K562 (cell line): ENCODE data around the gene SPINT2. TPM values are rescaled to one million over a fixed set of nuclear protein-coding genes. Genes with fewer than 3 reads are reported as not detected.

Source experiments
- ATAC-seq: fragments of 200-7000 bp; cut with Tn5 transposase; 3 replicates; pipeline ENCODE4 v1.9.1; 2020; ENCODE audit warnings: moderate library complexity
- BruUV-seq: library from RNA; stranded (reverse); fragments of 400-500 nt; replicated peaks from 2 replicates; lab custom pipeline; 2021; lab: Mats Ljungman, UMichigan
- CTCF ChIA-PET: fragments of 300-600 bp; formaldehyde crosslinking; extraction: SDS; loops from one replicate; lab custom pipeline; 2021; ENCODE audit warnings: low intra/inter-chr PET ratio; lab: Yijun Ruan, JAX
- POLR2A ChIA-PET: fragments of 300-600, 350-650 bp; sonication (Branson Sonifier 250); formaldehyde crosslinking; extraction: SDS; loops from one replicate; lab custom pipeline; 2021; ENCODE audit warnings: antibody characterized with exemption, inconsistent platforms; lab: Yijun Ruan, JAX
- DNase-seq, 4 experiments: peaks; one replicate each; pipeline versions ENCODE4 v3.0.0 to v3.0.0-alpha.2; 2011 to 2018; ENCODE audit warnings: low spot score in 3 of 4, mixed read lengths in 3 of 4; ENCODE audit errors: extremely low read depth in 1 of 4
- FAIRE-seq: peaks from 2 replicates; lab custom pipeline; 2011; peaks lifted over from hg19 to GRCh38; lab: Jason Lieb, UNC
- H2AFZ ChIP-seq: 2 replicates; pipeline ENCODE4 v1.6.0; 2011; ENCODE audit warnings: low read depth, low read length, control low read depth, inconsistent platforms
- H3K27ac ChIP-seq: fragments of 200-600 bp; 3 replicates; pipeline ENCODE4 v1.8.0; 2011; ENCODE audit warnings: low read depth, mild to moderate bottlenecking, control low read depth, inconsistent platforms, low read length, moderate library complexity, mixed read lengths; ENCODE audit errors: extremely low read depth
- H3K27me3 ChIP-seq, 2 experiments: fragments of 300-600 bp in 1 of 2; 2 replicates in 1 of 2; 3 replicates in 1 of 2; pipeline versions ENCODE4 v1.6.0 to v1.8.0; 2011; ENCODE audit warnings: inconsistent platforms in 2 of 2, low read length in 2 of 2, mild to moderate bottlenecking in 1 of 2, mixed read lengths in 1 of 2, moderate library complexity in 1 of 2; ENCODE audit not compliant: control insufficient read depth in 2 of 2, insufficient read depth in 2 of 2
- H3K36me3 ChIP-seq: fragments of 300-600 bp; 3 replicates; pipeline ENCODE4 v1.8.0; 2011; ENCODE audit warnings: mild to moderate bottlenecking, low read length, inconsistent platforms; ENCODE audit not compliant: control insufficient read depth, insufficient read depth
- H3K4me1 ChIP-seq, 2 experiments: fragments of 200-600 bp in 1 of 2; replicated peaks in 1 of 2; 2 replicates in 1 of 2; 3 replicates in 1 of 2; pipeline versions ENCODE4 v1.5.1 to v1.8.0; 2011; ENCODE audit warnings: inconsistent platforms in 2 of 2, low read length in 2 of 2, mild to moderate bottlenecking in 1 of 2, mixed read lengths in 1 of 2, moderate library complexity in 1 of 2; ENCODE audit not compliant: control insufficient read depth in 2 of 2, insufficient read depth in 2 of 2
- H3K4me2 ChIP-seq: 2 replicates; pipeline ENCODE4 v1.6.1; 2011; ENCODE audit warnings: low read length, control low read depth, inconsistent platforms, mixed read lengths; ENCODE audit not compliant: insufficient read depth
- H3K4me3 ChIP-seq: fragments of 200-600 bp; sonication (generic), shearing (Covaris generic); 2 replicates; pipeline ENCODE4 v1.5.1; 2016; ENCODE audit warnings: control low read depth, inconsistent platforms
- H3K79me2 ChIP-seq: fragments of 200-600 bp; 3 replicates; pipeline ENCODE4 v1.8.0; 2011; ENCODE audit warnings: low read length, inconsistent platforms; ENCODE audit not compliant: control insufficient read depth, insufficient read depth
- H3K9ac ChIP-seq, 2 experiments: 2 replicates each; pipeline versions ENCODE4 v1.6.0 to v1.6.1; 2011; ENCODE audit warnings: low read depth in 2 of 2, low read length in 2 of 2, control low read depth in 1 of 2, inconsistent platforms in 1 of 2, mild to moderate bottlenecking in 1 of 2, mixed read lengths in 1 of 2; ENCODE audit not compliant: insufficient read depth in 1 of 2
- H3K9me1 ChIP-seq: one replicate; pipeline ENCODE4 v1.6.0; 2011; ENCODE audit warnings: inconsistent platforms, mild to moderate bottlenecking, low read length, moderate library complexity; ENCODE audit not compliant: control insufficient read depth, insufficient read depth
- H3K9me3 ChIP-seq: replicated peaks from 2 replicates; pipeline ENCODE4 v1.5.1; 2011; ENCODE audit warnings: low read depth, low read length, inconsistent platforms; ENCODE audit not compliant: control insufficient read depth, insufficient read depth
- H4K20me1 ChIP-seq: replicated peaks from 2 replicates; pipeline ENCODE4 v1.6.1; 2011; ENCODE audit warnings: low read length, inconsistent platforms, mixed read lengths; ENCODE audit not compliant: control insufficient read depth, insufficient read depth
- C11orf30 ChIP-seq: fragments of 450-650 bp; IDR thresholded peaks from 2 replicates; pipeline ENCODE4 v1.6.1; 2016; ENCODE audit warnings: low read depth, mild to moderate bottlenecking
- RBM25 ChIP-seq: fragments of 200-400 bp; formaldehyde crosslinking; IDR thresholded peaks from 2 replicates; pipeline ENCODE4 v1.6.1; 2018; ENCODE audit warnings: low read length, low read depth, moderate library complexity; ENCODE audit not compliant: severe bottlenecking
- ZNF316 ChIP-seq: fragments of 450-650 bp; IDR thresholded peaks from 2 replicates; pipeline ENCODE4 v1.6.1; 2016
- WGBS: fragments of 100-300 bp; shearing (Covaris generic); methylation state at CpG from one replicate; pipeline ENCODE4 v1.1.6; 2016; ENCODE audit warnings: low coverage, mixed read lengths; ENCODE audit not compliant: insufficient coverage; ENCODE audit errors: missing lambda C conversion rate; 5-methylcytosine and 5-hydroxymethylcytosine counted together
- in situ Hi-C: fragments of 300-500 bp; cut with MboI; formaldehyde crosslinking; loops from 4 replicates; pipeline ENCODE4 v1.15.0; 2018; ENCODE audit warnings: inconsistent platforms, mixed read lengths
- intact Hi-C: fragments of 100-400 bp; cut with micrococcal nuclease; formaldehyde crosslinking; loops from 2 replicates; pipeline ENCODE4 v1.14.2; 2022
- polyA plus RNA-seq, 8 experiments: library from polyadenylated mRNA; depleted of rRNA in 4 of 8; stranded (reverse) in 5 of 8; unstranded in 3 of 8; fragments of >200 nt; fragmentation: Nextera tagmentation in 2 of 8; fragmentation: Illumina TruSeq in 1 of 8; extraction: Ambion mirVana in 2 of 8; extraction: Trizol in 1 of 8; gene quantifications; 2 replicates each; pipeline versions ENCODE4 v1.2.1 to v1.2.3, GENCODE V29; 2011 to 2014; ENCODE audit warnings: inconsistent platforms in 1 of 8, missing spikeins in 1 of 8
- total RNA-seq, 7 experiments: library from RNA; depleted of rRNA in 6 of 7; stranded (reverse); fragments of >200 nt in 6 of 7; fragmentation: Illumina TruSeq in 2 of 7; extraction: Trizol in 2 of 7; gene quantifications; 2 replicates each; pipeline versions ENCODE4 v1.2.1 to v1.2.3, GENCODE V29; 2011 to 2021; ENCODE audit warnings: low replicate concordance in 1 of 7
- TF ChIP-seq, protein P1 (sequence below): sonication (generic); IDR thresholded peaks from 2 replicates; pipeline ENCODE4 v1.6.1; 2016

The SPINT2 gene
- total and polyA plus RNA-seq, 9 of the 15 experiments (the other 6 are each of a cell fraction or from before 2014, with no cell fraction given): 0.65 to 4.5 (median 3.4) TPM

DNA sequence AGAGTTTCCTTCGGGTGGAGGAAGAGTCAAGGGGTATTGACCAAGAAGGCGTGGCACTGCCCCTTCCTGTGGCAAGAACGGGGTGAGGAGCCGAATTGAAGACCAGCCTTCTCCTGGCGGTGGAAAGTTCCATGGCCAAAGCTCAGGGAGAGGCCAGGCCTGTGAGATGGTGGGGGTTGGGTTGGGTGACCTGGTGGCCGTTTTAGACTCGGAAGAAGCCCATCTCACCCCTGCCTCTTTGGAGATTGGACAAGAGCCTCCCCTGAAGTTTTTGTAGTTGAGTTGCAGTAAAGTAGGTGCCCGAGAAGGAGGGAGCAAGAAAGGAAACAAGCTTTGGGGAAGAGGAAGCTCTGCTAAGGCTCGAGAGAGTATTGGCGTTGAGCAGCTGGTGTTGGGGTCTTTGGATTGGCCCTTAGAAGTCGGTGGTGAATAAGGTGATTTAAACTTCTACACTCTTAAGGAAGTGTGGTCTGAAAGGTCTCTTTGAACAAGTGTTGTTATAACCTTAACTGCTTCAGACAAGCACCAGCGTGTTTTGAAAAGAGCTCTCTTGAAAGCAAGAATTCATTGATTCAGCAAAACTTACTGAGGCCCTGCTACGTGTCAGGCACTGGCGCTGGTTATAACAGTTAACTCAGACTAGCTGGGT lies 964 bp downstream of the SPINT2 start:
- in situ Hi-C loops: no loop called here
- Histone ChIP-seq H3K4me1 (peaks cover 37 to 48% of the 10 kb centered on the region in 2 experiments), H2AFZ (peak overlapping the region; percentile 72), H3K27me3 (no peaks in the 10 kb centered on the region), H3K9me3 (no peaks in the 10 kb centered on the region), H3K27ac (no peak overlapping the region; the same call in 1 of the 3 replicates), H3K9me1 (no peaks in the 10 kb centered on the region), H3K36me3 (no peaks in the 10 kb centered on the region), H3K4me2 (no peak overlapping the region), H3K4me3 (no peak overlapping the region), H4K20me1 (no peaks in the 10 kb centered on the region), H3K9ac (peak overlapping the region in 1 of 2 experiments; percentile 21; a peak in 1 of 4 replicates), H3K79me2 (no peaks in the 10 kb centered on the region)
- ATAC-seq (no peak), FAIRE-seq (no peak), DNase-seq (no peak)
- ChIA-PET CTCF (no interaction called here), POLR2A (interaction anchor here (0.7 to 1.7 kb wide), 3 partner anchors 11 to 17 kb away, joined by 4 to 5 read pairs (median 4); no protein-coding TSS in a partner anchor)
- peak; percentile 57; the same call in 1 of the 2 replicates for TF ChIP-seq C11orf30
- TF ChIP-seq, protein P1, sequence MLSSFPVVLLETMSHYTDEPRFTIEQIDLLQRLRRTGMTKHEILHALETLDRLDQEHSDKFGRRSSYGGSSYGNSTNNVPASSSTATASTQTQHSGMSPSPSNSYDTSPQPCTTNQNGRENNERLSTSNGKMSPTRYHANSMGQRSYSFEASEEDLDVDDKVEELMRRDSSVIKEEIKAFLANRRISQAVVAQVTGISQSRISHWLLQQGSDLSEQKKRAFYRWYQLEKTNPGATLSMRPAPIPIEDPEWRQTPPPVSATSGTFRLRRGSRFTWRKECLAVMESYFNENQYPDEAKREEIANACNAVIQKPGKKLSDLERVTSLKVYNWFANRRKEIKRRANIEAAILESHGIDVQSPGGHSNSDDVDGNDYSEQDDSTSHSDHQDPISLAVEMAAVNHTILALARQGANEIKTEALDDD: 0 out of 2 replicates have a peak, but pooled peaks have one; percentile 12
- peak; percentile 73 for TF ChIP-seq ZNF316
- TF ChIP-seq RBM25: no peak
- BruUV-seq: no TSS peak
- WGBS: 80% methylated on average over 10 of the region's 14 CpGs
- intact Hi-C loops: no loop called here
